HG03108 (cell line): ENCODE data around the gene PSMB7.

ENCODE experiments used
- ATAC-seq: cut with Tn5 transposase; IDR thresholded peaks from one replicate; pipeline ENCODE4 v1.9.1; 2021; ENCODE audit warnings: moderate library complexity; ENCODE audit not compliant: unreplicated experiment

Gene PSMB7

DNA sequence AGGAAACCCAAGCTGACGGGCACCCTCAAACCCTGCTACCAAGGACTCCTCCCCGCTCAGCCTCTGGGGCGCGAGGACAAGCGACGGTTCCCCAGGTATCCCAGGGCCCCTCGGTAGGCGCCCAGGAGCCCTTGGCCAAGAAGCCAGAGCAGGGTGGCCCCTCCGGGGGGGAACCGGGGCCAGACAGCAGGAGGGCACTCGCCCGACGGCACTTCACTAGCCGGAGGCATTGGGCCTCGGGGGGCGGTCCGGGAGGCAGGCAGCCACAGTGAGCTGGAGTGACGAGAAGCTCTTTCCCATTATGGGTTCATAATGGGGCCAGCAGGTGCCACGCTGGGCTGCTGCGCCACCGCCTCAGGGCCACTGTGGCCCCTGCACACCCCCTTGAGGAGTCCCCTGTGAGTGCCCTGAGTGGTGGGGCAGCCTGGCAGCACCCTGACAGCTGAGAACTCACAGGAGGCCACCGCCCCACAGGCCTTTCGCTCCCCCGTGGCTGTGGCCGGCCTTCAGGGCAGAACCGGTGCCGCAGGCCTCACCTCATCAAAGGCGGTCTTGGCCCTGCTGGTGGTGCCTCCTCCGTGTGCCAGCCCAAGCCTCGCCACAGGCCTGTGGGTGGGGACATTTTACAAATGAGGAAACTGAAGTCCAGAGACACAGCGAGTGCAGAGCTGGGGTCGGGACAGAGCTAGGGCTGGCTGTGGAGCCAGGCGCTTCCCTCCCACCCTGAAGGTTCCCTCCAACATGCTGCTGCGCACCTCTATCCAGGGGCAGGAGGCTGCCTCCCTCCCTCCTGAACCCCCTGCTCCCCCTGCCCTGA lies 68.7 kb downstream of the PSMB7 start:
- no peak for ATAC-seq

DNA sequence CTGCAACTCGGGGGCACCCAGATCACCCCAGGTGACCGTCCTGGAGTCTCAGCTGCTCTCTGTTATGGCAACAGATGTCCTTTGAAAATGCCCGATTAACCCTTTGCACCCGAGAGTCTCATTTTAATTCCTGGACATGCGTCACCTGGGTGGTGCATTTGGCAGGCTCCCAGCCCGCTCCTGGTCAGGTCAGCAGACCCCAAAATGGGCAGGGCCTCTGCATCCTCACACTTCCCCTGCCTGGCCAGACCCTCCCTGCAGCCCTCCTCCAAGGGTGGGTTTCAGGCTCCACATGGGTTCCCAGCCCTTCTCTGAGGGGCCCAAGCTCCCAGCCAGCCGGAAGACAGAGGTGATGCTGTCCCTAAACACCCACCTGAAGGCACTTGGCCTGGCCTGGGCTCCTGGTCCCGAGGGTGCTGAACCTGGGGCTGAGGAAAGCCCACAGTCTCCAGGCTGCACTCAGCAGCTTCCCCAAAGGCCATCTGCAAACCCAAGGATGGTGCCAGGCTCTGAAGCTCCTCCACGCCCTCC lies 69.4 kb downstream of the PSMB7 start:
- ATAC-seq: no peak

DNA sequence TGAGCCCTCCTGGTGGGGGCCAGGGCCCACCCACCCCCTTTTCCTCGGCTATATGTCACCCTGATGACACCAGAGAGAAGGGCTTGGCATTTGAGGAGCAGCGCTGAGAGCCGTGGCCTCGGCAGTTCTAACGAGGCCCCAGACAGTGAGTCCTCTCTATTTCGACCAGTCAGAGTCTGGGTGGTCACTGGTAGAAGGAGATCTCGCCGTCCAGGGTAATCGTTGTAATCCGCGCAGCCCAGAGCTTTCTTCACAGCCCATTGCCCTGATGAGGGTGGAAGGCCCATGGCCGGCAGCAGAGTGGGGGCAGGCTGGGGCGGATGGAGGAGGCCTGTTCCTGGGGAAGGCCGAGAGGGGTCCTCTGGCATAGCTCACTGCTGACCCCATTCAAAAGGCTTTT lies 70.2 kb downstream of the PSMB7 start:
- ATAC-seq: no peak

DNA sequence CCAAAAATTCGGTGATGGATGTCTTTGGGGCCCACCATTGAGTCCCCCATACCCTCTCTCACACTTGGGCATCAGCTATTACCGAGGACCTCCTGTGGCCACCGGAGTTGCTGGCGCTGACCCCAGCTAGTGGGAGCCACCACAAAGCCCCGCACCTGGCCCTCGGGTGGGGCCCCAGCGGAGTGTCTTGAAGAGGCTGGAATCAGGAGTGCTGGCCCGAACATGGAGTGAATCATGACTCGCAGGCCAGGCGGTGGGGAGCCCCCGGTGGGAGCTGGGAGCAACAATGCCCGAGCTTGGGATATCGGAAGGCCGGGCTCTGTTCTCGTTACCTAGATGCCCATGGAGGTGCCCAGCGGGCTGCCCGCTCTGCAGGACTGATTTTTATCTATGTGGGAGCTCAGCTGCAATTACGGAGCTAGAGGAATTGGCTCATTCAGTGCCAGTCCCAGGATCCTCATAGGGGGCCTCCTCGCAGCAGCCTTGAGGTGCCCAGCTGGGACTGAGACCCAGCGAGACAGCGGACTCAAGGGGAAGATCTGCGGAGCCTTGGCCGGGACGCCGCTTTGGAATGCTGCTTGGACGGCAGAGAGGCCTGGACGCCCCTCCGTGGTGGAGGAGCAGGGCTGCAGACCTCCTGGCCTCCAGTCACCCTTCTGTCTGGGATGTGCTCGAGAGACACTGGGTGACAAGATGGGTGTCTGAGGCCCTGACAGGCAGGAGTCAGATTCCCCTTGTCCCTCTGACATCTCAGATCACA lies 70.8 kb downstream of the PSMB7 start:
- ATAC-seq: no peak

DNA sequence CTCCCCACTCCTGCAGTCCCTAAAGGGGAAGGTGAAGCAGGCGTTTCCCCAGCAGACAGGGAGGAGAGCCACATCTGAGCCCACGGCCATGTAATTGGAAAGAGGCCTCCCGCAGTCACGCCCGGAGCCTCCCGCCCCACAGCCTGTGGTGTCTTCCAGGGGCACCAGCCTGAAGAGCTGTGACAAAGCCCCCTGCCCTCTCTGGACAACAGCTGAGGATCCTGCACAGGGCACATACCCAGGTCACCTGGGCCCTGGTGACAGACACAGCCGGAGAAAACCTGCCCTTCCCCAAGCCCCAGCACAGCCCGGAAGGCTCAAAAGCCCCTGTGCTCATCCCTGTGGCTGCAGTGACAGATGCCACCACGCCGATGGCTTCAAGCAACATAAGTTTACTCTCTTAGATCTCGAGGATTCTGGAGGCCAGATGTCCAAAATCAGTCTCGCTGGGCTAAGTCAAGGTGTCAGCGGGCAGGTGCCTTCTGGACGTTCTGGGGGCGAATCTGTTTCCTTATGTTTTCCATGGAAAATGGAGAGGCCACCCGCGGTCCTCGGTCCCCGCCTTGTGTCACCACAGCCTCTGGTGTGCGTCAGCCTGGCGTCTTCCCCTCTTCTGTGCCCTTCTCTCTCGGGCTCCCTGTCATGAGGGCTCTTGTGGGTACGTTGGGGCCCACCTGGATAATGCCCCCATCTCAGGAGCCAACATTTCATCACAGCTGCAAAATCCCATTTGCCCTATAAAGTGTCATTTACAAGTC lies 71.5 kb downstream of the PSMB7 start:
- ATAC-seq: no peak

DNA sequence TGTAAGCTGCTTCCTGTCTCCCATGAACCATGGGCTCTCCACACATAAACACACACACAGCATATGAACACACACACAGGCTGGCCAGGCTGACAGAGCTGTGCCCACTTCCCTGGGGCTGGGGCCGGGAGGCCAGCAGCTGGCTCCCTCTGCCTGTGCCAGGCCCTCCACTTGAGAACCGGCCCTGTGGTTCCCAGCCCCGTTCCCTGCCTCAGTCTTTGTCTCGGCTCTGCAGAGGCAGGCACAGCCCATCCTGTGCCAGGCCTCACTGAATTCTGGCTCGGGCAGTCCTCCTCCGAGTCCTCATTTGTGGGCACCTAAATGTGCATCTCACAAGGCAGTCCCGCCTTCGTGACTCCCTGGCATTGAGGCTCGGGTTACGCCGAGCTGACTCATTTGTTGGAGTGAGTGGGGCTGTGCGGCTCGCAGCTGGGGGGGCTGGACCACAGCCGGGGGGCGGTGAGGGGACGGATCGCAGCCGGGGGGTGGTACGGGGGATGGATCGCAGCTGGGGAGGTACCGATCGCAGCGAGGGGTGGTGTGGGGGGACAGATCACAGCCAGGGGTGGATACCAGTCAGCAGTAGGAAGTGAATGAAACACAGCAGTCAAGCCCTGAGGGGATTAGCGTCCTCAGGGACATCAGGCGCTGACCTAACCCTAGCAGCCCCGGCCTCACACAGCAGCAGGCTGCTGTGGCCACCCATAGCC lies 72.3 kb downstream of the PSMB7 start:
- no peak for ATAC-seq

DNA sequence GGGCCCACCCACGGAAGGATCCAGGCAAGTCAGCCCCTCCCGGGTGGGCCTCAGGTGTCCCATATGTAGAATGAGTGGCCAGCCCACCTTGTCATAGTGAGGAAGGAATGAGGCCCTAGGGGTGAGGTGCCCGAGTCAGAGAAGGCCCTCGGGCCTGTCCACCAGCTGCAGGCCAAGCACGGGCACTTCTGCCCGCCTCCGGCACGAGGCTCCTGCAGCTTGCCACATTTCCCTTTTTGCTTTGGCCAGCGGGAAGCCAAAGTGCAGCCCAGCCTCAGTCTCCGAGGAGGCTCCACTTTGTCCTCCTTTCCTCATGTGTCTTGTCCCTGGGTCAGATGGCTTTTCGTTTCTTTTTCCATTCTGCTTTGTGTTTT lies 72.9 kb downstream of the PSMB7 start:
- ATAC-seq: no peak

DNA sequence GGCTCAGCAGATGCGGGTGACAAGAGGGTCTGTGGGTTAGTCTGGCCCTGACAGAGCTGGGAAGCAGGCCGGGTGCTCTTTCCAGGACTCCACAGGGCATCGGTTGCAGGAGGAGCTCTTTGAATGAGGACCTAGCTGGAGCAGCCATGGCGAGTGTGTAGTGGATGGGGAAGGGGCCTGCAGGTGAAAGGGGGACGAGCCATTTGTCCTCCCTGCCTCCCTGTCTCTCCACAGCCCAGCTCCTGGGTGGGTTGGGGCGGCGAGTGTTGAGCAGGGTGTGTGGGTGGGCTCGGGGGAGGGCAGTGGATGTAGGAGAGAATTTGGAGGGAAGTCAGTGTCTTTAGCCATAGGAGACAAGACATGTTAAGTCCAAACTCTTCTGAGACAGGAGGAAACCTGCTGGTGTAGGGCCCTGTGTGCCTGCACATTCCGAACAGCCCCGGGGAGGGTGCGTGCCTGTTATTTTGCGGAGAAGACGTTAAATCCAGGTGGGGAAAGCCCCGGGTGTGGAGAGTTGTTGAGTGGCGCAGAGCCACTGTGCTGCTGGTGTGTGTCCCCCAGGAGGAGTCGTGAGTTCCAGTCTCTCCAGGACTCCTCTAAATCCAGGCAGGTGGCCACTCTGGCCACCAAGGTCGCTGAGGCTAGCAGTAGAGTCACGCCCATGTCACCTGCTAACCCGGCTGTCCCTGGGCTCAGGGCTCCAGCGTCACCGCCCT lies 73.6 kb downstream of the PSMB7 start:
- no peak for ATAC-seq

DNA sequence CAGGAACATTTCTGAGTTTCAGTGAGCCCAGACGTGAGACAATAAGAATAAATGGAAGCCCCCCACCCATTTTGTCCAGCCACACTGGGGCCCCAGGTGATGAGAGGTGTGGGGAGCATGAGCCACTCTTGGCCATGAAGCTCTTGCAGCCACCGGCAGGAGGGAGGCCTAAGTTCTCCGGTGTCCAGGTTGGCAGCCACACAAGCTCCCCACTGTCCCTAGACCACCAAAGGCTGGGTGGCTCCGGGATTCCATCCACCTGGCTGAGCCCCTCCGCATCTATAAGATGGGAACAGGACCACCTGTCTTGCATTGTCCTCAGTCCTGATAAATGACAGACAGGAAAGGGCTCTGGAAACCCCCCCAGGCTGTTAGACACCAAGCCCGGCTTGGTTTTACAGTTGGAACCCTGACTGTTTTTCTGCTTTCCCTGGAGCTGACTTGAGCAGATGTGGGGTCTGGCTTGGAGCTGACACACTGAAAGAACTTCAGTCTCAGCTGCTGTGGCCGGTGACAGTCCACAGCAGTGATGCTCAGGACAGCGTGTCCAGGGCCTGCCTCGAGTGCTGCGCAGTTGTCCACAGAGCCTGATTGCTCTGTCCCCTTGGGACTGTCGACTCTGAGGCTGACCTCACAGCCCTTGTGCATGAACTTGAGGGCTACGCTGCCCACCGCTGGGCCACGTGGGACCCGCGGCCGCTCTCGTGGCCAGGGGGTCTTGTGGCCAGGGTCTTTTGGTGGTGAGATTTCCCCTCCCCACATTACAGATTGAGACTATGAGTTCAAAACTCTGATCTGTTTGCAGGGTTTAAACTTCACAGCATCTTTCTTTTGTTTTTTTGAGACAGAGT lies 74.8 kb downstream of the PSMB7 start:
- no peak for ATAC-seq

DNA sequence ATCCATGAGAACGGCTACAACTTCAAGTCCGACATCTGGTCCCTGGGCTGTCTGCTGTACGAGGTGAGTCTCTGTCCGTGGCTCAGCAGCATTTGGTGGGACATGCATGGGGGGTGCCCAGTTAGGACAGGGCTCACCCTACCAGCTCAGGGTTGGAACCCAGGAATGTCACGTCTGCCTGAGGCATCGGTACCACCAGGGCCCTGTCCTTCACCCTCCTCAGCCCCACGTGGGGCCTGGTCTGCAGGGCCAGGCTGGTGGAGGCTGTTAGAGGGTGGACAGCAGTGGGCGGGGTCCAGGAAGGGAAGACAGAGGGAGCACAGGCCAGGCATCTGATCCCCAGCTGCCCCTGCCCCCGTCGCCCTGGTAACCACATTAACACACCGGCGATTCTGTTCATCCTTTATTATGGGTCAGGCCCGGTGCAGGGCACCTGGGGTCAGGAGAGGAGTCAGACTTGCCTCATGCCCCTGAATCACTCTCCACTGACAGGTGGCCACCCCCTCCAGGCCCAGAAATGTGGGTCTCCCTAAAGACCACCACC lies 75.6 kb downstream of the PSMB7 start:
- ATAC-seq: no peak

DNA sequence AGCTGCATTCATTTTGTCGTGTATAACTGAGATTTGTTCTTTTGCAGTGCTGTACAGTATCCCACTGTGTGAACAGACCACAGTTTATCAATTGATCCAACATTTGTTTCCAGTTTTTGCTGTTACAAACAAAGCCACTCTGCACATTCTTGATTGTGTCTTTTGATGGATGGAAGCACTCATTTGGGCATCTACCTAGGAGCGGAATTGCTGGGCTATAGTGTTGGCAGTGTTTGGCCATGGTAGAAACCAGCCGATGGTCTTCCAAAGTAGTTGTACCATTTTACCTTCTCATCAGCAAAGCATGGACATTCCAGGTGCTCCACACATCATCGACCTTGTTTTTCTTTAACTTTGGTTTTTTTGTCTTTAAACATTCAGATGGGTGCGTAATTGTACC lies 77.7 kb downstream of the PSMB7 start:
- no peak for ATAC-seq

DNA sequence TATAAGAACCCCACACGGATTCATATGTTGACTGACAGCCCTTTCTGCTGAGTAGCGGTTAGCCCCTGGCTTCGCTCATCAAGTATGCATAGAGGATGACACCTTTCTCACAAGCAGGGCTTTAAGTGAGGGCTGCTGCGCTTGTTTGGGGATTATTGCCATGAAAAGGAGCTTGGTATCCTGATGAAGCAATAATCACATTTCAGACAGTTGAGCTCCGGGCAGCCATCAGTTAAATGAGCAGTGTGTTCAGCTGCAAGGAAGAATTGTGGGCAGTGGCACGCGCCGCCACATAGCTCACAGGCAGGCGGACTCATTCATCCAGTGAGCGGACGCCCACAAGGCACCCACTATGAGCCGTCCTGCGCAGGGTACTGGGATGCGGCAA lies 79.9 kb downstream of the PSMB7 start:
- no peak for ATAC-seq

DNA sequence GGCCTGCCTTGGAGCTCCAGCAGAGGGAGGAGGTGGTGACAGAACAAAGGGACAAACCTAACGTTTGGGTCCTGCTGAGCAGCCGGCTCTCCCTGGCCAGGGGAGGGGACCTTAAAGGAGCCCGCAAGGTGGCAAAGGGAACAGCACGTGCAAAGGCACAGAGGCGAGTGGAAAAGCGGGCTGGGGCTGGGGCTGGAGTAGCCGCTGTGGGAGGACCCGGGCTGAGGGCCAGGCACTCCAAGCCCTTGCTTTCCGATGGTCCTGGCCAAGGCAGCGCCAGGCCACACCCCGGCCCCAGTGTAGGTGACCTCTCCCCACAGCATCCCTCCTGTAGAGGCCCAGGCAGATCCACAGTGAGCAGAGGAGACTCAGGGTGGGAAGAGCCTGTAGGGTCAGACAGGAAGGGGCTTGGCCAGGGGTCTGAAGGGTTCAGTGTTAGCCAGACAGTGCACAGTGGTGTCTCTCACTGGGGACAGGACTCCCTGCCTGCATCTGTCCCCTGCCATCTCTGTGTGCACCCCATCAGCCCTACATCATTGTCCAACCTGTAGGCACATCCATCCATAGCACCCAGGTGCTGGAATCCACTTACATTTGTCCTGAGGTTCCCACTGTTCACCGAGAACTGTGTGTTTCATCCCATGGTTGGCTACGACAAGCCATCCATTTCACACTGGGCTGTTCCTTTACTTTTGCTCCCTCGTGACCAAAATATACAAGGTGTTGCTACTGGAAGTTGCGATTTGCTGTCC lies 80.5 kb downstream of the PSMB7 start:
- ATAC-seq: no peak

DNA sequence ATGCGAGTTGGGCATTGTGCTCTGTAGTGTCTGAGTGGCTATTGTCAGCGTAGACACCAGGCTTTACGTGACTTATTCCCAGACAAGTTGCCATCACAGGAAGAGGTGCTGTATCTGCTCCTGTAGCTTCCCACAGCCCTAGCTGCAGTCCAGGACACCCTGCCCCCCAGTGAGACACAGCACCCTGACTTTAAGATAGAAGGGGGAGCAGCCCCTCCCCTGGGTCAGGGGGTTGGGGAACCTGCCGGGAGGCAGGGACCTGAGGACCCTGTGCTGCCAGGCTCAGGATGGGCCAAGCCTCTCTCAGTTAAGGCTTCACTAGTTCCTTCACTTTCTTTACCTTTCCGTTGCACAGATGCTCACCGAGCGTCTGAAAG lies 82.1 kb downstream of the PSMB7 start:
- no peak for ATAC-seq

DNA sequence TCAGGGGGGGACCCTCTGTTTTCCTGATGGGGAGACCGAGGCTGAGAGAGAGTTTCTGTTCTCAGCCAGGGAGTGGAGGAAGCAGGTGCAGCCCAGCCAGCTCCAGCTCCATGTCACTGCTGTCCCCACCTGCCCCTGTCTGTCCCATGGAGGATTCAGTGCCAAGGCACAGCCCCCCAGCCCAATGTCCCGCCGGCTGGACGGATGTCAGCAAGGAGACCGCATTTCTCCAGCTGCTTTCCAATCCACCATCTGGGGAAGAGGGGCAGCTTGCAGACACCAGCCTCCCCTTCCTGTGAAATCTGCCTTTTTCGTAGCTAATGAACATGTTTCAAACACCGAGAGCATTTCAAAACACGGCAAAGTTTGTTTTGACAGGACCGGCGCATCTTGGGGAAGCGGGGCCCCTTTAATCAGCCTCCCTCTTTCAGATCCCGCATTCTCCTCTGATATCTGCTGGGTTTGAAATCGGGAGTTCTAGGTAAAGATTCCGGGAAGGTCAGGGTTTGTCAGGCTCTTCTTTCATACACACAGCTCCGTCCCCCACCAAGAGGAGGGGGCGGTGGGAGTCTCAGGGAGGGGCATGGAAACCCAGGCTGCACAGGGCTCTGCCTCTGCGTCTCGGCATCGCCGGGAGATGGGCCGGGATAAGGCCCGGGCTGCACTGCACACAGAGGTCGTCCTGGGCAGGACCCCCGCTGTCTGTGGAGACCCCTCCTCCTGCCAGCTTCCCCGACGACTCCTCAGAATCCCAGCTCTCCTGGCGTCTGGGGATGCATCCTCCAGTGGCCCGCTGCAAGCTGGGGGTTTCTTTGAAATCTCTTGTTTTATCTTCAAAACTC lies 82.7 kb downstream of the PSMB7 start:
- ATAC-seq: no peak

DNA sequence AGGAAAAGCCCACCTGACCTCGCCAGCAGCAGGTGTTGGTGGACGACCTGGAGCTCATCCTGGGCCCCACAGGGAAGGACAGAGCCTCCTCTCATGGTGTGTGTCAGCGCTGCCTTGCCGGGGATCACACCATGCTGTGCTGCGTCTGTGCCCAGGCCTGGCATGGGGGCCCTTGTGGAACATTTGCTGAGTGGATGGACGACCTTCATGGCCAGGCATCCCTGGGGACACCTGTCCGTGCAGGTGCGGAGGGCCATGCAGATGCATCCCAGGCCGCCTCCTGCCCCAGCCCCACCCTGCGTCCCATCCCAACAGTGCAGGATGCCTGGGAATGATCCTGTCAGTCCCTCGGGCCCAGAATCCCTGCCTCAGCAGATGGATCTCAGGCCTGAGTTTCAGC lies 83.7 kb downstream of the PSMB7 start:
- ATAC-seq: no peak

DNA sequence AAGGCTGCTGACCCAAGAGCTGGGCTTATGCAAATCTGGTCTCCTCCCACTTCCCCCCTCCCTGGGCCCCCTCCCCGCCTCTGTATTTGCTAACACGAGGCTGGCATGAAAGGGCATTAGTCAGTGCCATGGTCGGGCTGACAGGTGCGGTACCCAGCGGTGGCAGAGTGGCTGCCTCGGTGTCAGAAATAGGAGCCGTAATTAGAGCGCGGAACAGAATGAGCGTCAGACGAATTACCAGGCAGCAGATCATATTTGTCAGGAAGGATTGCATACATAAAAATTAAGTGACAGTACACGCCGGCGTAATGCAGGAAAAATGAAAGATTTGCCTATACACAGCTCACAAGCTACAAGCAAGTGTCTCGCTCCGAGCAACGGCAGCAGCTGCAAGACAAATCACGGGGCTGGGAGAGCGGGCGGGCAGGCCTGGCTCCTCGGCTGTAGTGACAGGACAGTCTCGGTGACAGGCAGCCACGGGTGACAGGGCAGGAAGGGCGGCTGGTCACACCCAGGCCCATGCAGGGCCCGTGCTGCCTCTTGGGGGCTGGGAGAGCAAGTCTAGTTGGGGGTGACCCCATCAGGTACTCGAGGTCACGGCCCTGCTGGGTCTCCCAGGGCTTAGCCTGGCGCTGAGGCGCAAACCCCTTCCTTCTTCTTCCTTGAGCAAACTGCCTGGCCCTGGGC lies 85.1 kb downstream of the PSMB7 start:
- no peak for ATAC-seq
